Parathyroid adenoma (tissue), 2 donors: Measurements from ENCODE around the gene PRKCE.

Source experiments
- H2AFZ ChIP-seq: fragments of 300-600 bp; sonication (generic); one replicate; pipeline ENCODE4 v1.7.0; 2017; ENCODE audit warnings: antibody characterized with exemption, mild to moderate bottlenecking
- H3K27ac ChIP-seq: fragments of 300-600 bp; sonication (generic); one replicate; pipeline ENCODE4 v1.7.0; 2017
- H3K27me3 ChIP-seq: fragments of 300-600 bp; sonication (generic); one replicate; pipeline ENCODE4 v1.7.0; 2017; ENCODE audit warnings: low read length; ENCODE audit not compliant: control insufficient read depth, insufficient read depth
- H3K36me3 ChIP-seq: fragments of 300-600 bp; sonication (generic); one replicate; pipeline ENCODE4 v1.7.0; 2017; ENCODE audit warnings: low read length; ENCODE audit not compliant: control insufficient read depth, insufficient read depth
- H3K4me1 ChIP-seq: fragments of 300-600 bp; sonication (generic); one replicate; pipeline ENCODE4 v1.7.0; 2017; ENCODE audit warnings: control low read depth
- H3K4me2 ChIP-seq: fragments of 300-600 bp; sonication (generic); one replicate; pipeline ENCODE4 v1.7.0; 2017; ENCODE audit warnings: low read length
- H3K4me3 ChIP-seq: fragments of 300-600 bp; sonication (generic); one replicate; pipeline ENCODE4 v1.7.0; 2017; ENCODE audit warnings: low read depth, low read length
- H3K79me2 ChIP-seq: fragments of 300-600 bp; sonication (generic); one replicate; pipeline ENCODE4 v1.7.0; 2017; ENCODE audit warnings: control low read depth
- H3K9ac ChIP-seq: fragments of 300-600 bp; sonication (generic); one replicate; pipeline ENCODE4 v1.7.0; 2017; ENCODE audit warnings: mild to moderate bottlenecking
- H3K9me3 ChIP-seq: fragments of 300-600 bp; sonication (generic); one replicate; pipeline ENCODE4 v1.7.0; 2017; ENCODE audit warnings: low read length; ENCODE audit not compliant: control insufficient read depth
- CTCF ChIP-seq: fragments of 300-600 bp; sonication (generic); IDR thresholded peaks from one replicate; pipeline ENCODE4 v1.7.0; 2017; ENCODE audit warnings: antibody characterized with exemption, mild to moderate bottlenecking
- donor health status: primary hyperparathyroidism.

The PRKCE gene

GRCh38 chr2:46157072-46157965 is 505.8 kb downstream of the PRKCE start:
- Histone ChIP-seq H3K4me2 (no peak overlapping the region), H3K36me3 (no peaks in the 10 kb centered on the region), H3K79me2 (peaks cover 4% of the 10 kb centered on the region), H3K9ac (no peak overlapping the region), H3K4me3 (no peak overlapping the region), H3K27ac (no peak overlapping the region), H3K27me3 (no peaks in the 10 kb centered on the region), H2AFZ (no peak overlapping the region), H3K9me3 (no peaks in the 10 kb centered on the region), H3K4me1 (peaks cover 4% of the 10 kb centered on the region)
- TF ChIP-seq CTCF = no peak

GRCh38 chr2:46157966-46158310 is 506.5 kb downstream of the PRKCE start:
- Histone ChIP-seq H3K36me3 (no peaks in the 10 kb centered on the region), H3K27me3 (no peaks in the 10 kb centered on the region), H2AFZ (no peak overlapping the region), H3K4me1 (peaks cover 4% of the 10 kb centered on the region), H3K79me2 (peaks cover 4% of the 10 kb centered on the region), H3K9ac (no peak overlapping the region), H3K9me3 (no peaks in the 10 kb centered on the region), H3K27ac (no peak overlapping the region), H3K4me3 (no peak overlapping the region), H3K4me2 (no peak overlapping the region)
- no peak for TF ChIP-seq CTCF

GRCh38 chr2:46158661-46159060 is 507.2 kb downstream of the PRKCE start:
- no peaks in the 10 kb centered on the region for H3K36me3 ChIP-seq
- H3K27me3 ChIP-seq = no peaks in the 10 kb centered on the region
- no peak overlapping the region for H3K4me3 ChIP-seq

GRCh38 chr2:46160326-46160725 is 508.9 kb downstream of the PRKCE start:
- Histone ChIP-seq H3K27ac (no peak overlapping the region), H3K27me3 (no peaks in the 10 kb centered on the region), H3K4me3 (no peak overlapping the region), H3K4me2 (no peak overlapping the region), H3K4me1 (peaks cover 4% of the 10 kb centered on the region), H2AFZ (no peak overlapping the region), H3K79me2 (peaks cover 4% of the 10 kb centered on the region), H3K9ac (no peak overlapping the region), H3K36me3 (no peaks in the 10 kb centered on the region), H3K9me3 (no peaks in the 10 kb centered on the region)
- TF ChIP-seq CTCF = no peak

More at GRCh38 chr2:46158661-46159060, 507.2 kb downstream of the PRKCE start:
- H3K9me3 ChIP-seq = no peaks in the 10 kb centered on the region
- peaks cover 4% of the 10 kb centered on the region for H3K79me2 ChIP-seq
- H3K4me1 ChIP-seq = peaks cover 4% of the 10 kb centered on the region
- H2AFZ ChIP-seq = no peak overlapping the region
- no peak overlapping the region for H3K4me2 ChIP-seq
- H3K27ac ChIP-seq = no peak overlapping the region
- no peak for TF ChIP-seq CTCF
- no peak overlapping the region for H3K9ac ChIP-seq

- H3K9me3 ChIP-seq = no peaks in the 10 kb centered on the region
- no peak overlapping the region for H2AFZ ChIP-seq
- H3K27me3 ChIP-seq = no peaks in the 10 kb centered on the region
- H3K79me2 ChIP-seq = peaks cover under 1% of the 10 kb centered on the region
- H3K27ac ChIP-seq = no peak overlapping the region
- no peak overlapping the region for H3K4me2 ChIP-seq
- H3K4me1 ChIP-seq = peaks cover 4% of the 10 kb centered on the region
- H3K36me3 ChIP-seq = no peaks in the 10 kb centered on the region
- H3K9ac ChIP-seq = no peak overlapping the region
- no peak for TF ChIP-seq CTCF
- H3K4me3 ChIP-seq = no peak overlapping the region
Measured at GRCh38 chr2:46161315-46161714, 509.8 kb downstream of the PRKCE start.
